HAP-1 (cell line): ENCODE results near the gene PPP6R2.

Source experiments
- DNase-seq, 2 experiments: peaks; one replicate each; pipeline ENCODE4 v3.0.0-alpha.2; 2016 to 2020; ENCODE audit warnings: low spot score in 2 of 2
- H3K27me3 ChIP-seq: fragments of 250-450 bp; sonication (Bioruptor Pico); 2 replicates; pipeline ENCODE4 v1.5.1; 2020; ENCODE audit warnings: low read depth, mild to moderate bottlenecking, moderate library complexity
- H3K36me3 ChIP-seq: fragments of 250-450 bp; sonication (Bioruptor Pico); replicated peaks from 2 replicates; pipeline ENCODE4 v1.5.1; 2020; ENCODE audit warnings: mild to moderate bottlenecking
- H3K4me1 ChIP-seq: fragments of 250-450 bp; sonication (Bioruptor Pico); 2 replicates; pipeline ENCODE4 v1.5.1; 2020; ENCODE audit warnings: mild to moderate bottlenecking
- H3K4me3 ChIP-seq: fragments of 250-450 bp; sonication (Bioruptor Pico); 2 replicates; pipeline ENCODE4 v1.5.1; 2020; ENCODE audit warnings: mild to moderate bottlenecking, moderate library complexity
- H3K9me3 ChIP-seq: fragments of 250-450 bp; sonication (Bioruptor Pico); 2 replicates; pipeline ENCODE4 v1.5.1; 2020; ENCODE audit warnings: mild to moderate bottlenecking, moderate library complexity
- in situ Hi-C: fragments of 300-500 bp; cut with MboI; formaldehyde crosslinking; loops from 3 replicates; pipeline ENCODE4 v1.14.3; 2020; ENCODE audit warnings: low sequenced_read_pairs, inconsistent platforms, mixed read lengths

Gene PPP6R2

DNA sequence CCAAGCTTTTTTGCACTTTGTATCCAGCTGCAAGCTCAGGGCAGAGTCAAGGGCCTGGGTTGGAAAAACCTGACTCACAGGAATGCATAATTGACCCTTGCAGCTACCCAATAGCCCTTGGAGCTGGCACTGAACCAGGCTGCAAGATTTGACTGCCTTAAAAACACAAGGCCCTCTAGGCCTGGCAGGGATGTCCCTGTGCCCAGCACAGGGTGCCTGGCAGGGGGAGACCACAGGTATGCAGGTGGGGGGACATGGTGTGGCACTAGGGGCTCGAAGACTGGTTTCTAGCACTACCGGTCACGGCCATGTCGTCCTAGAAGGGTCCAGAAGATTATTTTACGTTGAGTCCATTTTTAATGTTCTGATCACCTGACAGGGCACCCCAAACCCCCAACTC lies 101.5 kb downstream of the PPP6R2 start:
- no peaks in the 10 kb centered on the region for H3K4me1 ChIP-seq
- peaks cover 62% of the 10 kb centered on the region for H3K36me3 ChIP-seq
- no peaks in the 10 kb centered on the region for H3K27me3 ChIP-seq
- no peak overlapping the region for H3K4me3 ChIP-seq
- no peaks in the 10 kb centered on the region for H3K9me3 ChIP-seq
- no peak for DNase-seq
- in situ Hi-C loops: no loop called here

DNA sequence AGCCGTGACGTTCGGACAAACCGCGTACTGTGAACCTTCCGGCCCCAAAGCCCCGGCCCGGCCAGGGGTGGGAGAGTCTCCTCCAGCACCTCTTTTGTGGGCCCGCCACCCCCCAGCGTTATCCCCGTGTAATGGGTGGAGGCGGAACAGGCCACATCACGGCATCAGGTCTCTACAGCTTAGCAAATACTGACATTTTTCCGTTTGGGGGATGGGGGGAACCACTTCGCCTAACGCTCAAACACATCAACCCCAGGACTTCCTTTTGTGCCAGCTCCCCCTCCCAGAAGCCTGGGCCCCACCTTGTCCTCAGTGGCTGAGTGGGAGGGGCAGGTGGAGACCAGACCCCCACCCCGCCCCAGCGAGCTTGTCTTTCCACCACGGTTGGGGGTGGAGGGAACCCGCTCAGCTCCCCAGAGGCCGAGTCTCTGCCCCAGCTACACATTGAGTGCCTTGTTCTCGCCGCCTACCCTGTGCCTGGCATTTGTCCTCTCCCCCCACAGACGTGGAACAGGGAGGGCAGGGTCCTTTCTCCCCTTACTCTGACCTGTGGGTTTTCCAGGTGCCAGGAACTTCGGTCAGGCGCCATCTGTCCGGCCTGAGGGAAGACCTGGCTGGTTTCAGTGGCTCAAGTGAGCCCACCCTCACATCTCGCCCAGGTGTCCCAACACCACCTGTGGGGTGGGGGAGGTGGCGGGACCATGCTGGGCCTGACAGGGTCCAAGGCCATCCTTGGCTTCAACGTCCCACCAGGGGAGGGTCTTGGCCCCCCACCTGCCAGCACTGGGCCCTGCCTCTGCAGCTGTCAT lies 102.1 kb downstream of the PPP6R2 start:
- H3K27me3 ChIP-seq: no peaks in the 10 kb centered on the region
- H3K4me3 ChIP-seq: no peak overlapping the region
- H3K4me1 ChIP-seq: no peaks in the 10 kb centered on the region
- no peak for DNase-seq
- in situ Hi-C loops: no loop called here
- H3K9me3 ChIP-seq: no peaks in the 10 kb centered on the region
- H3K36me3 ChIP-seq: peaks cover 62% of the 10 kb centered on the region

DNA sequence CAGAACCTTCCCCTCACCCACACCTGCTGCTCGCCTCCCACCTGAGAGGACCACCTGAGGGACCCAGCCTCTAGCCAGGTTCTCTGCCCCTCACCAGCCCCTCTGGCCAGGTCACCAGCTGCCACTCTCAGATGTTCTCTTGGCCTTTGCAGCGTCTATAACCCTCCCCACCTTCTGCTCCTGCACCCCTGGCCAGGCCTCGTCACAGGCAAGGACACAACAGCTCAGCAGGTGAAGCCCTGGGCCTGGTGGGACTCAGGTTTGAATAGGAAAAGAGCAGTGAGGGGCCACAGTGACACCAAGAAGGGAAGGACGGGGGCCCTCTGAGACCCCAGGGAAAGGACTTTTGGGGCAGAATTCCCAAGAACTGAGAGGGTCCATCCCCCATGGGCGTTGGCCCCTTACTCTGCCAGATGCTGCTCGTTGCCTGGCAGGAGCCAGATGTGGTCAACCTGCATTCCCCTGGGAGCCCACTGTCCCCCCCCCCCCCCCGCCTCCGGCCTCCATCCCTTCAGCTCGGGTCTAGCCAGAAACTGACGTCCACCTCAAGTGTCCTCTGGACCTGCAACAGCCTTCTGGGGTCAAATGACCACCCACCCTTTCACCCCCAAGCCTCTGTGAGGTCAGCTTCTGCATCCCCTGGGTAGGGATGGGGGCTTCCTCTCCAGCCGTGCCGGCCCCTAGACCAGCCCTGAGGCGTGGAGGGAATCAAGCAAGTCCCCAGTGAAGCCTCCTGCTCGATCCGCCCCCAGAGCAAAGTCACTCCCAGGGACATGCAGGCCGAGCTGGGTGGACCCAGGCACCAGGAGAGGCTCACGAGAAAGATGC lies 103.0 kb downstream of the PPP6R2 start:
- Histone ChIP-seq H3K36me3 (peaks cover 54% of the 10 kb centered on the region), H3K4me1 (no peaks in the 10 kb centered on the region), H3K27me3 (no peaks in the 10 kb centered on the region), H3K9me3 (no peaks in the 10 kb centered on the region), H3K4me3 (no peak overlapping the region)
- in situ Hi-C loops: no loop called here
- no peak for DNase-seq

- H3K36me3 ChIP-seq: peaks cover 51% of the 10 kb centered on the region
- no peaks in the 10 kb centered on the region for H3K9me3 ChIP-seq
- no peak overlapping the region for H3K4me3 ChIP-seq
- in situ Hi-C loops: no loop called here
- no peak for DNase-seq
- no peaks in the 10 kb centered on the region for H3K27me3 ChIP-seq
- H3K4me1 ChIP-seq: no peaks in the 10 kb centered on the region
Measured at GRCh38 chr22:50446708-50447575, 103.8 kb downstream of the PPP6R2 start.

DNA sequence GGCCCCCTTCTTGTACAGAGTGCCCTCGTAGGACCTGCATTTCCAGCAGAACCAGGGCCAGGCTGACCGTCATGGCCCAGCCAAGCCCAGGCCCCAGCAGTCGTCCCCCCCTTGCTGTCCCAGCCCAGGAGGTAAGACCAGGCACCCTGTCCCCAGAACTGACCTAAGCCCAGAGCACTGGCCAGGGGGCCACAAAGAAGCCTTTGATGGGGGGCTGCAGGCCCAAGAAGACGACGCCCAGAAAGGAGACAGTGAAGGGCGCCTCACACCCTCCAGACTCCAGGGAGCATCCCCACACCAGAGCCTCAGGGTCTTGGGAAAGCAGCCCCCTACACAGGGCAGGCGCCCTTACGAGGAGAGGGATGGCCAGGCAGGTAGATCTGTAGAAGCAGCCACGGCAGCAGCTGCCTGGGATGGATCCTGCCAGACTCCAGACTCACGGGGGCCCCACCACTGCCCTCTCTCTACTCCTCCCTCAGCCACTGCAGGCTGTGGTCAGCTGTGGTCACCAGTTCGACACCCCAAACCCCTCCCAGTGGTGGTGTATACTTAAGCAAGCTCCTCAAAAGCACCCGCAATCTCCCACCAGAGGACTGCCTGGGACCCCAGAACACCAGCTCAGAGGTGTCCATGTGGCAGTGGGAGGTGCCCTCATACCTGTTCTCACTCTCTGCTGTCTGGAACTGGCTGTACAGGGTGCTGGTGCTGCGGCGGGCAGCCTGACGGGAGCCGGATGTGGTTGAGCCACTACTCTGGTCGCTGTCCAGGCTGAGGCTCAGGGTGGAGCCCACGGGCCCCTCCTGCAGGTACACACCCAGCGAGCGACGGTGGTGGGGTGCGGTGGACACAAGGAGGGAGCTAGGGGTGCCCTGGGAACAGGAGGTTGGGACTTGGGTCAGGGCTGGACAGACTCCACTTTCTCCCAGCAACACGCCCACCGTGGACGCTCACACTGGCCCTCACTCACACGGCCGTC lies 104.7 kb downstream of the PPP6R2 start:
- no peaks in the 10 kb centered on the region for H3K27me3 ChIP-seq
- H3K36me3 ChIP-seq: peaks cover 53% of the 10 kb centered on the region
- H3K9me3 ChIP-seq: no peaks in the 10 kb centered on the region
- no peaks in the 10 kb centered on the region; the same call in 1 of the 2 replicates for H3K4me1 ChIP-seq
- in situ Hi-C loops: no loop called here
- no peak overlapping the region for H3K4me3 ChIP-seq
- DNase-seq: no peak

DNA sequence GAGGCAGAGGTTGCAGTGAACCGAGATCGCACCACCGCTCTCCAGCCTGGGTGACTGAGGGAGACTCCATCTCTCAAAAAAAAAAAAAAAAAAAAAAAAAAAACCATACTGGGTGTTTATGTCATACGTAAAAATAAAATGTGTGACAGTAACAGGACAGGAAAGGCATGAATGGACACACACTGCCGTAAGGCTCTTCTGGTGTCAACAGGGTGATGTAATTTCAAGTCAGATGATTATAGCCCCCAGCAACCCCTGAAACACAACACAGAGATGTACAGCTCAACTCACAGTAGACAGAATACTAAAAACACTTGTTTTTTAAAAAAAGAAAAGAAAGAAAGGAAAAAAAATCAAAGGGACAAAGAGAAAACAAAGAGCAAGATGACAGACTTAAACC lies 109.5 kb downstream of the PPP6R2 start:
- no peaks in the 10 kb centered on the region for H3K27me3 ChIP-seq

DNA sequence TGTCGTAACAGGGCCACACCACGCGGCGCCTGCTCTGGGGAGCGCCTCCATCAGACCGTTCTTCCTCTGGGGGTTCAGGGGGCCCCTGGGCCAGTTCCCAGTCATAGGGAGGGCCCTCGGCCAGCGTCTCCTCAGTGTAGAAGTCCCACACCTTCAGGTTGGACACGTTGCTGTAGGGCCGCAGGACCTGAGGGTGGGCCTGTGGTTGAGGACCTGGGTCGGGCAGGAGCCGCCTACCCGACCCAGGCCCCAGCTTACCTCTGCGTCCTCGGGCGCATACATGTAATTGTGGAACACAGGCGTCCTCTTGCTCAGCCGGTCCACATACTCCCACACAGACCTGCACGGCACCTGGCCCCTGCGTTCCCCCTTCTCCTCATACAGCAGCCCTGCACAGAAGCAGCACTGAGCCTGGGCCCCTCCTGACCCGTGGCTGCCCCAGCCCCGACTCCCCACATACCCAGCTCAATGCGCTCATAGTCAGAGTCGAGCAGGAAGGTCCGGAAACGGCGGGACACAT lies 111.5 kb downstream of the PPP6R2 start:
- Histone ChIP-seq H3K27me3 (no peaks in the 10 kb centered on the region), H3K4me3 (no peak overlapping the region), H3K4me1 (no peaks in the 10 kb centered on the region; the same call in 1 of the 2 replicates), H3K9me3 (no peaks in the 10 kb centered on the region), H3K36me3 (peaks cover 63% of the 10 kb centered on the region)
- in situ Hi-C loops: no loop called here
- DNase-seq: no peak

More for the DNA sequence above, 109.5 kb downstream of the PPP6R2 start:
- in situ Hi-C loops: no loop called here
- Histone ChIP-seq H3K4me1 (no peaks in the 10 kb centered on the region; the same call in 1 of the 2 replicates), H3K9me3 (no peaks in the 10 kb centered on the region), H3K4me3 (no peak overlapping the region), H3K36me3 (peaks cover 62% of the 10 kb centered on the region)
- DNase-seq: no peak

DNA sequence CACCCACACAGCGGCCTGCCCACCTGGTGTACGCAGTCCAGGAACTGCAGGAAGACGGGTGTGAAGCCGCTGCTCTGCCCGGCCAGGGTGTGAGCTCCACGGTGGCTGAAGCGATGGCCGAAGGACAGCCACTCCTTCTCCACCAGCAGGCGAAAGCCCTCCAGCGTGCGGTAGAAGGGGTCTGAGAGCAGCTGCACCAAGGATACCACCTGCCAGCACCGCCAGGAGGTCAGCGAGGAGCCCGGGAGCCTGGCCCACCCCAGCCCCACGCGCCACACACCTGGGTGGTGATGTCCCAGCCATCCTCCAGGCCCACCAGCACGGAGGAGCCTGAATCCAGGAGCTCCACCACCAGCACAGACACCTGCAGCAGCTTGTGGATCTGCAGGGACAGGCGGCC lies 112.1 kb downstream of the PPP6R2 start:
- Histone ChIP-seq H3K27me3 (no peaks in the 10 kb centered on the region), H3K4me3 (no peak overlapping the region), H3K4me1 (no peaks in the 10 kb centered on the region; the same call in 1 of the 2 replicates), H3K9me3 (no peaks in the 10 kb centered on the region), H3K36me3 (peaks cover 64% of the 10 kb centered on the region)
- in situ Hi-C loops: no loop called here
- DNase-seq: no peak

GRCh38 chr22:50456026-50456425 lies 112.9 kb downstream of the PPP6R2 start:
- Histone ChIP-seq H3K4me1 (no peaks in the 10 kb centered on the region; the same call in 1 of the 2 replicates), H3K9me3 (no peaks in the 10 kb centered on the region), H3K4me3 (no peak overlapping the region), H3K27me3 (no peaks in the 10 kb centered on the region), H3K36me3 (peaks cover 72% of the 10 kb centered on the region)
- in situ Hi-C loops: no loop called here
- DNase-seq: no peak

GRCh38 chr22:50456466-50457234 lies 113.5 kb downstream of the PPP6R2 start:
- peaks cover 78% of the 10 kb centered on the region for H3K36me3 ChIP-seq
- in situ Hi-C loops: no loop called here

DNA sequence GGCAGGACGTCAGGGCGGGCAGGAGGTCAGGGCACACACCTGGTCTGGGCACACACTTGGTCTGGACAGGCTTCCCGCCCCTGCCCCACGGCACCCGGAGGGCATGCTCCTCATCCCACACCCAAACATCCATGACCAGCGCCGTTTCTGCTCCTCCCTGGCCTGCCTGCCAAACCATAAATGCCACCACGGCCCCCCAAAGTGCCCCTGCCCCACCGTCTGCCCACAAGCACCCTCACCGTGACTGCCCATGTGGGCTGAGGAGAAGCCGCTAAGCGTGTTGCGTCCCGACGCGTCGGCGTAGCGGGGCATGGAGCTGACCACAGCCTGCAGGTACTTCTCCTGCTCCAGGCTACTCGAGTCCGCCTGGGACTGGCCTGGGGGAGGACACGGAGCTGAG lies 115.9 kb downstream of the PPP6R2 start:
- Histone ChIP-seq H3K9me3 (no peaks in the 10 kb centered on the region), H3K4me1 (no peaks in the 10 kb centered on the region), H3K36me3 (peaks cover 83% of the 10 kb centered on the region), H3K27me3 (no peaks in the 10 kb centered on the region), H3K4me3 (no peak overlapping the region)
- DNase-seq: no peak
- in situ Hi-C loops: no loop called here

More at GRCh38 chr22:50456466-50457234, 113.5 kb downstream of the PPP6R2 start:
- Histone ChIP-seq H3K4me1 (no peaks in the 10 kb centered on the region; the same call in 1 of the 2 replicates), H3K9me3 (no peaks in the 10 kb centered on the region), H3K27me3 (no peaks in the 10 kb centered on the region), H3K4me3 (no peak overlapping the region)
- DNase-seq: no peak
